ENCODE results near the gene ABAT.

ABAT gene

GRCh38 chr16:8818504-8819270 is 144.3 kb downstream of the ABAT start:
- DNase-seq (ENCODE audit: low spot score) = no peak

DNA sequence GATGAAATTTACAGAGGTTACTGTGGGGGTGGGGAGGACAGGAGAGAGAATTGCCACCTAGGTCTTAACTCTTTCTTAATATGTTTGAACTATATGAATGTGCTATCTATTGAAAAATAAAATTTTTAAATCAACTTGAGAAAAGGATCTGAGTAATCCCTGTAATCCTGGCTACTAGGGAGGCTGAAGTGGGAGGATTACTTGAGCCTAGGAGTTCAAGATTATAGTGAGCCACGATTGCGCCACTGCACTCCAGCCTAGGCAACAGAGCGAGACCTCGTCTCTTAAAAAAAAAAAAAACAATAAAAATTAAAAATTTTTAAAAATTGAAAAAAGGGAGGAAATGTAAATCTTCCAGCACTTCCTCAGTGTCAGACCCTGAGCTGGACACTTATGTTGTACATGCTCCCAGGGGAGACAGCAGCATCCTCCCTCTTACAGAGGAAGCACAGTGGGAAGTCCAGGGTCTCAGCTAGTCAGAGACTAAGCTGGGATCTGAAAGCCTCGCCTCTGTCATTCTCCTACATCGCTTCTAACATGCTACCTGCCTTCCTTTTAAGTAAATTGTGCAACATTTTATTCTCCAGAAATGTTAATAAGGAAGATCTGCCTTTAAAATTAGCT is 145.1 kb downstream of the ABAT start:
- DNase-seq (ENCODE audit: low spot score) = no peak

DNA sequence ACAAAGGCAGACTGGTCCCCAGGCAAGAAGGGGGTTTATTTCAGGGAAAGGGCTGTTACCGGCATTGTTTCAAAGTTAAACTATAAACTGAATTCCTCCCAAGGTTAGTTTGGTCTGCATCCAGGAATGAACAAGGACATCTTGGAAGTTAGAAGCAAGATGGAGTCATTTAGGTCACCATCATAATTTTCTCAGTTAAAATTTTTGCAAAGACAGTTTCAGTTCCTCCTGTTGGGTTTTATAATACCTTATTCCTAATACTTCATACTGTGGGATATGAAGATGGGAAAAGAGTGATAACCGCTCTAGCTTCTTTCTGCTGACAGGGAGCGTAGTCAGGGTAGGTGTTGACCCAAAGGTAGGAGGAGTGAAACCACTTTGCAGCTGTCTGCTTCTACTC is 148.0 kb downstream of the ABAT start:
- DNase-seq (ENCODE audit: low spot score) = no peak

DNA sequence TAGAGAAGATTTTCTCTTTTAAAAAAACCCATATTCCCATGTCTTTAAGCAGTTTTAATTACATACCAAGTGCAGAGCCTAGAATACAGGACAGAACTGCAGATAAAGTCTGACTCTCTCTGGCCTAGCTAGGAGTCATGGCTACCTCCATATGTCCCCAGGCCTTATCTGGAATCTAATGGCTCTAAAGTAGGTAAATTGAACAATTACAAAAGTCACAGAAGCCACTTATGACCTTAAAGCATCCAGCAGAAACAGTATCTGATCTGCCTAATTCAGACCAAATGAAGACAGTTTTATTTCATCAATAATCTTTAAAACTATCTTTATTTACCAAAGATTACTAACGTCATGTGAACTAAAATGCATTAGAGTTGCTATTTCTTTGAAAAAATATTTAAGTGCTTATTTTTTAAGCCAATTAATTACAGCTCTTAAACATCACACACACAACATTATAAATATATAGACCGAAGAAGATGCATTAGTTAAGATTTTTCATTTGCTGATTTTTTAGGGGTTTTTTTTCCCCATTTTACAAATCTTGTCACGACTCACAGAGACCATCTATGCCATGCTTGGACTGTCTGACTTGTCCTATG is 152.0 kb downstream of the ABAT start:
- DNase-seq (ENCODE audit: low spot score) = no peak

GRCh38 chr16:8828541-8829165 is 154.2 kb downstream of the ABAT start:
- DNase-seq (ENCODE audit: low spot score) = no peak

DNA sequence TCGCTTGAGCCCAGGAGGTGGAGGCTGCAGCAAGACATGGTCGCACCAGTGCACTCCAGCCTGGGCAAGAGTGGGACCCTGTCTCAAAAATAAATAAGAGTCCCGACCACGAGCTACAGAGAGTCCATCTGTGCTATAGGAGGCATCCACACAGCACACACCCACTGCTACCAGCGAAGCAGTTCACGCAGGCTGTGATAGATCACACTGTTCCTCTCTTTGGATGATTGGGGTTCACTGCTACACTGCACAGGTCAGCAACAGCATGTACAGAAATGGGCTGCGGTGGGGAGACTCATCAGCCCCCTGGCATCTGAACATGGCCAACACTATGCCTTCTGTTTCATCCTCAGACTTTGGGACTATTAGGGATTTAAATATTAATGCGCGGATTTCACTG is 157.0 kb downstream of the ABAT start:
- DNase-seq (ENCODE audit: low spot score) = no peak

- DNase-seq (ENCODE audit: low spot score) = no peak
Measured at GRCh38 chr16:8831871-8832716, 157.7 kb downstream of the ABAT start.

- DNase-seq (ENCODE audit: low spot score) = no peak
Measured at GRCh38 chr16:8832717-8833105, 158.3 kb downstream of the ABAT start.

All from pons (tissue), 1 donor.